ENCODE measurements around the gene CACHD1.

CACHD1 gene

GRCh38 chr1:64654519-64655341 is 184.8 kb downstream of the CACHD1 start:
- H3K36me3 ChIP-seq (ENCODE audit: insufficient read depth, low read length) = no peaks in the 10 kb centered on the region
- no peak overlapping the region for H3K27ac ChIP-seq (ENCODE audit: low read depth, low read length)
- H2AFZ ChIP-seq (ENCODE audit: low read length, unreplicated experiment) = no peak overlapping the region

DNA sequence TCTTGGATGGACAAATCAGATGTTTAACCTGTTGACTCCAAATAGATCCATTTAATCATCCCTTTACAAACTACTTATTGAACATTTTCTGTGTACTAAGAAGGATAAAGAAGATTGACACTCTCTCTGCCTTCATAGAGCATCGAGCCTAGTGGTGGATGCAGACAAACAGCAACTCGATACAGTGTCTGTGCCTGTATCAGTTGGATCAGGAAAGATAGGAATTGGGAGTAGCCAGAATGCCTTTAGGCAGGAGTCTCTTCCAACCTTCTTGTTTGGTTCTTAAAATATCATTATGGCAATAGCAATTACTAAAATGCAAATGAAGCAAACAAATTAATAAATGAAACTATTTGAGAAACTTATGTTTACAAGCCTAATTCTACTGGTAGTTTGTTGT is 185.9 kb downstream of the CACHD1 start:
- no peak overlapping the region for H3K4me3 ChIP-seq (ENCODE audit: low read depth, low read length)
- no peaks in the 10 kb centered on the region for H3K36me3 ChIP-seq (ENCODE audit: insufficient read depth, low read length)
- H3K27me3 ChIP-seq (ENCODE audit: insufficient read depth, low read length) = no peaks in the 10 kb centered on the region
- no peaks in the 10 kb centered on the region for H3K79me2 ChIP-seq (ENCODE audit: control insufficient read depth, insufficient read depth, low read length, unreplicated experiment)
- no peak overlapping the region for H2AFZ ChIP-seq (ENCODE audit: low read length, unreplicated experiment)
- no peaks in the 10 kb centered on the region for H3K4me1 ChIP-seq (ENCODE audit: control insufficient read depth, insufficient read depth, low read length, unreplicated experiment)
- H3K27ac ChIP-seq (ENCODE audit: low read depth, low read length) = no peak overlapping the region

More at GRCh38 chr1:64654519-64655341, 184.8 kb downstream of the CACHD1 start:
- Histone ChIP-seq H3K4me1 (ENCODE audit: control insufficient read depth, insufficient read depth, low read length, unreplicated experiment) (no peaks in the 10 kb centered on the region), H3K4me3 (ENCODE audit: low read depth, low read length) (no peak overlapping the region), H3K27me3 (ENCODE audit: insufficient read depth, low read length) (no peaks in the 10 kb centered on the region), H3K79me2 (ENCODE audit: control insufficient read depth, insufficient read depth, low read length, unreplicated experiment) (no peaks in the 10 kb centered on the region)

DNA sequence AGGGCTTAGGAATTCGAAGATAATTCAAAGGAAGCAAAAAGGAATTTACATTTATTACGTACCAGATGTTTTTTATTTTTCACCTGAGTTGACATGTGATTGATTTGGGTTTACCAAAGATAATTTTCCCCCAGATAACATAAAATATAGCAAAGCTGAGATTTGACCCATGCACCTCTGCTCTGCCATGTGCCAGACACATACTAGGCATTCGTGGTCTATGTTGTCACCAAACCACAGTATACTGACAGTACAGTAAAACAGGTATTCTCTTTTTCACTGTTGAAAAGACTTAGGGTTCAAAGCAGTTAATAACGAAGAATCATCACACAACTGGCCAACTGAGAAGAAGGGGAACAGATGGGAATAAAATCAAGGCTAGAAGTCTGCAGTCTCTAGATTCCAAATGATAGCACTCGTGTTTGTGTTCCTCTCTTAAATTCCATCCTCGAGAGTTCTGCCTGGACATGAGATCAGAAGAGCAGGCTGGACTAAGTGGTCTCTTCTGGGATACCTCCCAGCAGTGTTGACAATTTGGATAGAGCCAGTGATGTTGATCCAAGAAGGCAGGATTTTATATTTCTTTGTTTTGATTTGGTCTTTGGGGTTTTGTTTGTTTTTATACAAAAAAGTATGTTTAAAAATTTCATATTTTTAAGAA is 189.7 kb downstream of the CACHD1 start:
- no peak overlapping the region for H3K4me3 ChIP-seq (ENCODE audit: low read depth, low read length)
- no peak overlapping the region for H3K27ac ChIP-seq (ENCODE audit: low read depth, low read length)
- no peaks in the 10 kb centered on the region for H3K79me2 ChIP-seq (ENCODE audit: control insufficient read depth, insufficient read depth, low read length, unreplicated experiment)
- no peaks in the 10 kb centered on the region for H3K4me1 ChIP-seq (ENCODE audit: control insufficient read depth, insufficient read depth, low read length, unreplicated experiment)
- no peaks in the 10 kb centered on the region for H3K27me3 ChIP-seq (ENCODE audit: insufficient read depth, low read length)
- H3K36me3 ChIP-seq (ENCODE audit: insufficient read depth, low read length) = no peaks in the 10 kb centered on the region
- no peak overlapping the region for H2AFZ ChIP-seq (ENCODE audit: low read length, unreplicated experiment)

GRCh38 chr1:64663668-64664067 is 193.7 kb downstream of the CACHD1 start:
- no peak overlapping the region for H2AFZ ChIP-seq (ENCODE audit: low read length, unreplicated experiment)
- no peaks in the 10 kb centered on the region for H3K79me2 ChIP-seq (ENCODE audit: control insufficient read depth, insufficient read depth, low read length, unreplicated experiment)
- no peaks in the 10 kb centered on the region for H3K36me3 ChIP-seq (ENCODE audit: insufficient read depth, low read length)
- no peak overlapping the region for H3K4me3 ChIP-seq (ENCODE audit: low read depth, low read length)
- no peaks in the 10 kb centered on the region for H3K4me1 ChIP-seq (ENCODE audit: control insufficient read depth, insufficient read depth, low read length, unreplicated experiment)
- no peak overlapping the region for H3K27ac ChIP-seq (ENCODE audit: low read depth, low read length)
- no peaks in the 10 kb centered on the region for H3K27me3 ChIP-seq (ENCODE audit: insufficient read depth, low read length)

- Histone ChIP-seq H3K27ac (ENCODE audit: low read depth, low read length) (no peak overlapping the region), H3K27me3 (ENCODE audit: insufficient read depth, low read length) (no peaks in the 10 kb centered on the region), H3K36me3 (ENCODE audit: insufficient read depth, low read length) (no peaks in the 10 kb centered on the region), H3K79me2 (ENCODE audit: control insufficient read depth, insufficient read depth, low read length, unreplicated experiment) (no peaks in the 10 kb centered on the region), H2AFZ (ENCODE audit: low read length, unreplicated experiment) (no peak overlapping the region), H3K4me3 (ENCODE audit: low read depth, low read length) (no peak overlapping the region), H3K4me1 (ENCODE audit: control insufficient read depth, insufficient read depth, low read length, unreplicated experiment) (no peaks in the 10 kb centered on the region)
Measured at GRCh38 chr1:64664299-64664698, 194.4 kb downstream of the CACHD1 start.

DNA sequence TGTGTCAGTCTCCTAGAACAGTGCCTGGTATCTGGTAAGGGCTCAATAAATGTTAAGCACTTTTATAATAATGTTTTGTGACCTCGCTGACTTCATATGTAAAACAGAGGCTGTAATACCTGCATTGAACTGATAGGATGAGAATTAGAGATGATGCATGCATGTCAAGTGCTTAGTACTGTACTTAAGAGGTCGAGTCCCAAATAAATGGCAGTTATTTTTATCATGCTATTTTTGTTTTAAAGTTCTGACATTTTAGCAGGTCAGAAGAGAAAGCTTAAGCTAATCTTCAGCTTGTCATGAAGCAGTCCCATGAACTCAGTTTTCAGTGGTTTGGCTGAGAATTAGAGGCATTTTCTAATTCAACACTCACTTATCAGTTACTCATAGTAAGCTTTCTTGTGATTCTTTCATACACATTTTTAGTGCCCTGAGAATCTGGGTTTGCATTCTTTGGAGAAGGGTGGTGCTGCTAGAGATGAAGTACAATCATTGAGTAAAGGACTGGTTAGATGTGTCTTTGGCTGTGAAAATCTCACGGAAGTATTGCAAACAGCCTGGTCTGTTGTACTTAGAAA is 199.3 kb downstream of the CACHD1 start:
- Histone ChIP-seq H3K4me3 (ENCODE audit: low read depth, low read length) (no peak overlapping the region), H3K4me1 (ENCODE audit: control insufficient read depth, insufficient read depth, low read length, unreplicated experiment) (no peaks in the 10 kb centered on the region), H3K27ac (ENCODE audit: low read depth, low read length) (no peak overlapping the region), H2AFZ (ENCODE audit: low read length, unreplicated experiment) (no peak overlapping the region), H3K79me2 (ENCODE audit: control insufficient read depth, insufficient read depth, low read length, unreplicated experiment) (no peaks in the 10 kb centered on the region), H3K36me3 (ENCODE audit: insufficient read depth, low read length) (no peaks in the 10 kb centered on the region), H3K27me3 (ENCODE audit: insufficient read depth, low read length) (no peaks in the 10 kb centered on the region)

DNA sequence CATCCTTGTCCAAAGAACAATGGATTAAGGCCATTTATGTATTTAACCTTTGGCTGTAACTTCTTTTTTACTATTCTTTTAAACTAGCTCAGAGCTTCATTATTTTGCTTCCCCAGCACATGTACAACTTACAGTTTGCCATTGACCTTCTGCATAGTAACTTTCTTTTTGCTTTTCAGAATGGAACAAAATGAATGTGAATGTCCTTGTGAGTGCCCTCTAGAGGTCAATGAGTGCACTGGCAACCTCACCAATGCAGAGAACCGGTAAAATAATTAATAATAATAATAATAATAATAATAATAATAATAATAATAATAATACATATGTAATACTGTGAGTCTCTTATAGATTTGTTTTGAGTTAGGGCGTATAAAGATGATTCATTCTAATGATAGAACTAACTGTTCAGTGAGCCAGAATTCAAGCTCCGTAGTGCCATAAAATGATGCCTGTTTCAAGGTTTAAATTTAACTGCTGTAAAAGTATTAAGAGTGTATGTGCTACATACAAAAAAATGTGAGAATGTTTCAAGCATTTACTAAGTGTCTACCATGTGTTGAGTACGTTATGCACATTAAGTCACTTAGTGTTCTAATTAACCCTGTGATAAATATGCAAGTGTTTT is 205.9 kb downstream of the CACHD1 start:
- no peaks in the 10 kb centered on the region for H3K79me2 ChIP-seq (ENCODE audit: control insufficient read depth, insufficient read depth, low read length, unreplicated experiment)
- H3K36me3 ChIP-seq (ENCODE audit: insufficient read depth, low read length) = no peaks in the 10 kb centered on the region
- no peak overlapping the region for H3K27ac ChIP-seq (ENCODE audit: low read depth, low read length)
- H3K27me3 ChIP-seq (ENCODE audit: insufficient read depth, low read length) = no peaks in the 10 kb centered on the region
- H3K4me1 ChIP-seq (ENCODE audit: control insufficient read depth, insufficient read depth, low read length, unreplicated experiment) = no peaks in the 10 kb centered on the region
- no peak overlapping the region for H2AFZ ChIP-seq (ENCODE audit: low read length, unreplicated experiment)
- H3K4me3 ChIP-seq (ENCODE audit: low read depth, low read length) = no peak overlapping the region

- no peak overlapping the region for H2AFZ ChIP-seq (ENCODE audit: low read length, unreplicated experiment)
- no peaks in the 10 kb centered on the region for H3K4me1 ChIP-seq (ENCODE audit: control insufficient read depth, insufficient read depth, low read length, unreplicated experiment)
- no peaks in the 10 kb centered on the region for H3K36me3 ChIP-seq (ENCODE audit: insufficient read depth, low read length)
- H3K79me2 ChIP-seq (ENCODE audit: control insufficient read depth, insufficient read depth, low read length, unreplicated experiment) = no peaks in the 10 kb centered on the region
- H3K27me3 ChIP-seq (ENCODE audit: insufficient read depth, low read length) = no peaks in the 10 kb centered on the region
- H3K4me3 ChIP-seq (ENCODE audit: low read depth, low read length) = no peak overlapping the region
- no peak overlapping the region for H3K27ac ChIP-seq (ENCODE audit: low read depth, low read length)
Measured at GRCh38 chr1:64676386-64676785, 206.5 kb downstream of the CACHD1 start.

- Histone ChIP-seq H3K4me3 (ENCODE audit: low read depth, low read length) (no peak overlapping the region), H3K4me1 (ENCODE audit: control insufficient read depth, insufficient read depth, low read length, unreplicated experiment) (no peaks in the 10 kb centered on the region), H3K27ac (ENCODE audit: low read depth, low read length) (no peak overlapping the region), H3K36me3 (ENCODE audit: insufficient read depth, low read length) (no peaks in the 10 kb centered on the region), H3K79me2 (ENCODE audit: control insufficient read depth, insufficient read depth, low read length, unreplicated experiment) (no peaks in the 10 kb centered on the region), H3K27me3 (ENCODE audit: insufficient read depth, low read length) (no peaks in the 10 kb centered on the region), H2AFZ (ENCODE audit: low read length, unreplicated experiment) (no peak overlapping the region)
Measured at GRCh38 chr1:64677532-64677931, 207.6 kb downstream of the CACHD1 start.

DNA sequence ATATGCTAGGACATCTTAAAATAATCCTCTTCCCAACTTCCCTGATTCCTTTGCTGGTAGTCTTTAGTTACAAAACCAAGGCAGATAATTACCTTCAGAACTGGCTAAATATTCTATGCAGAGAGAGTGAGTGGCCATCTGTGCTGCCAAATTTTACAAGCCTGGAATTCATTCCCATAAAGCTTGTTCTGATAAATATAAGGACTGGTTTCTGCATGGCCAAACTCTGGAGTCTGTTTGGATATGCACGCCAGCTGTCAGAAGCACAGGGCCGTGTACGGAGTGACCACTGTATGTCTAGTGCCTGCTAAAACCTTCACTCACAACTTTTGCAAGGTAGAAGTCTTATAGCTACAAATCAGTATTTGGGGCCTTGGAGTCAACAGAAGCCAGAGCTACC is 208.4 kb downstream of the CACHD1 start:
- Histone ChIP-seq H3K27ac (ENCODE audit: low read depth, low read length) (no peak overlapping the region), H3K27me3 (ENCODE audit: insufficient read depth, low read length) (no peaks in the 10 kb centered on the region), H3K79me2 (ENCODE audit: control insufficient read depth, insufficient read depth, low read length, unreplicated experiment) (no peaks in the 10 kb centered on the region), H2AFZ (ENCODE audit: low read length, unreplicated experiment) (no peak overlapping the region), H3K36me3 (ENCODE audit: insufficient read depth, low read length) (no peaks in the 10 kb centered on the region), H3K4me1 (ENCODE audit: control insufficient read depth, insufficient read depth, low read length, unreplicated experiment) (no peaks in the 10 kb centered on the region), H3K4me3 (ENCODE audit: low read depth, low read length) (no peak overlapping the region)

Data from ACC112 (cell line).